Adipose tissue (tissue), 3 donors: ENCODE data around the gene KRT86. TPM values are rescaled to one million over a fixed set of nuclear protein-coding genes. Genes with fewer than 3 reads are reported as not detected.

ENCODE experiments used
- H3K27ac ChIP-seq: one replicate; pipeline ENCODE4 v1.5.1; 2013; ENCODE audit warnings: low read depth, low read length
- WGBS, 3 donors: extraction: QIAGEN DNeasy Blood & Tissue Kit; methylation state at CpG; one replicate each; pipeline ENCODE4 v1.1.7; 2013; 5-methylcytosine and 5-hydroxymethylcytosine counted together
- polyA plus RNA-seq, 3 donors: library from polyadenylated mRNA; stranded (reverse); fragments of 200-250 nt; gene quantifications; one replicate each; pipeline ENCODE4 v1.2.3, GENCODE V29; 2013
- donor health status: healthy with polysubstance abuse.
- donor health status: Bipolar disorder and iron deficiency.
- donor health status: healthy.

The KRT86 gene
- polyA plus RNA-seq, 3 donors, result 1.2 TPM; not detected in 2

GRCh38 chr12:52356031-52356761 lies 81.8 kb downstream of the KRT86 start:
- H3K27ac ChIP-seq, result no peak overlapping the region
- 92 to 95% (median 94%) methylated on average over 51 to 56 of the region's 56 CpGs for WGBS, 3 donors

GRCh38 chr12:52356762-52357580 lies 82.5 kb downstream of the KRT86 start:
- H3K27ac ChIP-seq, result no peak overlapping the region

More at GRCh38 chr12:52356762-52357580, 82.5 kb downstream of the KRT86 start:
- 90 to 93% (median 91%) methylated on average over 20 of the region's 20 CpGs for WGBS, 3 donors

Other genes with a start within 250 kb of the KRT86 start
- 1,000 to 10,000 TPM in 1 of 3 donors, 100 to 1,000 TPM in 1, 10 to 100 TPM in 1; 41.8 to 1,093 (median 360) TPM for gene NR4A1, start 223.2 kb upstream of the KRT86 start, polyA plus RNA-seq
- 10 to 100 TPM; 34.1 to 68.7 (median 58.5) TPM for gene ATG101, start 204.7 kb upstream of the KRT86 start, polyA plus RNA-seq
- gene SMIM41, start 194.9 kb upstream of the KRT86 start, polyA plus RNA-seq, result under 1 TPM in 2 of 3 donors, not detected in 1; 0.27 to 0.35 TPM
- gene KRT80, start 82.6 kb upstream of the KRT86 start, polyA plus RNA-seq, result 1 to 10 TPM in 1 of 3 donors, under 1 TPM in 2; 0.19 to 5.4 (median 0.22) TPM
- gene KRT7, start 41.4 kb upstream of the KRT86 start, polyA plus RNA-seq, result 10 to 100 TPM in 2 of 3 donors, 1 to 10 TPM in 1; 9.5 to 51.5 (median 18.1) TPM
- under 1 TPM in 2 of 3 donors, not detected in 1; 0.04 to 0.34 TPM for gene KRT81, start 16.9 kb downstream of the KRT86 start, polyA plus RNA-seq
- gene KRT83, start 46.8 kb downstream of the KRT86 start, polyA plus RNA-seq, result not detected
- gene KRT85, start 92.8 kb downstream of the KRT86 start, polyA plus RNA-seq, result not detected
- not detected for gene KRT84, start 111.0 kb downstream of the KRT86 start, polyA plus RNA-seq
- gene KRT82, start 131.7 kb downstream of the KRT86 start, polyA plus RNA-seq, result not detected
- gene KRT75, start 159.7 kb downstream of the KRT86 start, polyA plus RNA-seq, result under 1 TPM in 1 of 3 donors, not detected in 2; 0.11 TPM
- gene KRT6B, start 177.5 kb downstream of the KRT86 start, polyA plus RNA-seq, result under 1 TPM in 2 of 3 donors, not detected in 1; 0.05 to 0.85 TPM
- under 1 TPM in 1 of 3 donors, not detected in 2; 0.56 TPM for gene KRT6C, start 199.2 kb downstream of the KRT86 start, polyA plus RNA-seq
- gene KRT6A, start 218.6 kb downstream of the KRT86 start, polyA plus RNA-seq, result 1 to 10 TPM in 1 of 3 donors, under 1 TPM in 1, not detected in 1; 0.43 to 9.1 TPM
- gene KRT5, start 245.7 kb downstream of the KRT86 start, polyA plus RNA-seq, result 10 to 100 TPM in 1 of 3 donors, 1 to 10 TPM in 1, under 1 TPM in 1; 0.99 to 12.1 (median 1.8) TPM